GM10266 (cell line): ENCODE measurements around the gene HK3.
"Not testable (repeated sequence)": the region's sequence is repeated elsewhere in the genome, so short reads cannot be mapped to it uniquely, and the experiment has no call there.

Experiments
- DNase-seq: peaks from one replicate; pipeline ENCODE4 v3.0.0; 2012; ENCODE audit errors: extremely low spot score
- TF ChIP-seq, protein P1 (sequence below): IDR thresholded peaks from 2 replicates; pipeline ENCODE4 v1.5.1; 2012; ENCODE audit warnings: mild to moderate bottlenecking, low read depth; ENCODE audit not compliant: control insufficient read depth, insufficient read depth; ENCODE audit errors: missing control alignments

Gene HK3

GRCh38 chr5:176873541-176874172 is 25.5 kb downstream of the HK3 start:
- TF ChIP-seq, protein P1, sequence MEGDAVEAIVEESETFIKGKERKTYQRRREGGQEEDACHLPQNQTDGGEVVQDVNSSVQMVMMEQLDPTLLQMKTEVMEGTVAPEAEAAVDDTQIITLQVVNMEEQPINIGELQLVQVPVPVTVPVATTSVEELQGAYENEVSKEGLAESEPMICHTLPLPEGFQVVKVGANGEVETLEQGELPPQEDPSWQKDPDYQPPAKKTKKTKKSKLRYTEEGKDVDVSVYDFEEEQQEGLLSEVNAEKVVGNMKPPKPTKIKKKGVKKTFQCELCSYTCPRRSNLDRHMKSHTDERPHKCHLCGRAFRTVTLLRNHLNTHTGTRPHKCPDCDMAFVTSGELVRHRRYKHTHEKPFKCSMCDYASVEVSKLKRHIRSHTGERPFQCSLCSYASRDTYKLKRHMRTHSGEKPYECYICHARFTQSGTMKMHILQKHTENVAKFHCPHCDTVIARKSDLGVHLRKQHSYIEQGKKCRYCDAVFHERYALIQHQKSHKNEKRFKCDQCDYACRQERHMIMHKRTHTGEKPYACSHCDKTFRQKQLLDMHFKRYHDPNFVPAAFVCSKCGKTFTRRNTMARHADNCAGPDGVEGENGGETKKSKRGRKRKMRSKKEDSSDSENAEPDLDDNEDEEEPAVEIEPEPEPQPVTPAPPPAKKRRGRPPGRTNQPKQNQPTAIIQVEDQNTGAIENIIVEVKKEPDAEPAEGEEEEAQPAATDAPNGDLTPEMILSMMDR: no peak
- DNase-seq: no peak

- not testable (repeated sequence) for DNase-seq
These were observed 26.1 kb downstream of the HK3 start for GRCh38 chr5:176873011-176873410.

DNA sequence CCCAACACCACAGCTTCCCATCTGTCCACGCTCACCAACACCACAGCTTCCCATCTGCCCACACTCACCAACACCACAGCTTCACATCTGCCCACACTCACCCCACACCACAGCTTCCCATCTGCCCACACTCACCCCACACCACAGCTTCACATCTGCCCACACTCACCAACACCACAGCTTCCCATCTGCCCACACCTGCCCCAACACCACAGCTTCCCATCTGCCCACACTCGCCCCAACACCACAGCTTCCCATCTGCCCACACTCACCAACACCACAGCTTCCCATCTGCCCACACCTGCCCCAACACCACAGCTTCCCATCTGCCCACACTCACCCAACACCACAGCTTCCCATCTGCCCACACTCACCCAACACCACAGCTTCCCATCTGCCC is 26.6 kb downstream of the HK3 start:
- not testable (repeated sequence) for DNase-seq

DNA sequence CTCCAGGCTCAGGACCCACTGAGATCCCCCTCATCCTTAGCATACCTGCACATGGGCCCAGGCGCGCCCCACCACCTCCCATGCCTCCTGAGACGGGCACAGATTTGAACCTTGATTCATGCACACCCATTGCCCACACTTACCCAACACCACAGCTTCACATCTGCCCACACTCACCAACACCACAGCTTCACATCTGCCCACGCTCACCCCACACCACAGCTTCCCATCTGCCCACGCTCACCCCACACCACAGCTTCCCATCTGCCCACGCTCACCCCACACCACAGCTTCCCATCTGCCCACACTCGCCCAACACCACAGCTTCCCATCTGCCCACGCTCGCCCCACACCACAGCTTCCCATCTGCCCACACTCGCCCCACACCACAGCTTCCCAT is 28.5 kb downstream of the HK3 start:
- DNase-seq: not testable (repeated sequence)

GRCh38 chr5:176870110-176870591 is 29.0 kb downstream of the HK3 start:
- no peak for DNase-seq
- TF ChIP-seq, protein P1: peak; percentile 7

DNA sequence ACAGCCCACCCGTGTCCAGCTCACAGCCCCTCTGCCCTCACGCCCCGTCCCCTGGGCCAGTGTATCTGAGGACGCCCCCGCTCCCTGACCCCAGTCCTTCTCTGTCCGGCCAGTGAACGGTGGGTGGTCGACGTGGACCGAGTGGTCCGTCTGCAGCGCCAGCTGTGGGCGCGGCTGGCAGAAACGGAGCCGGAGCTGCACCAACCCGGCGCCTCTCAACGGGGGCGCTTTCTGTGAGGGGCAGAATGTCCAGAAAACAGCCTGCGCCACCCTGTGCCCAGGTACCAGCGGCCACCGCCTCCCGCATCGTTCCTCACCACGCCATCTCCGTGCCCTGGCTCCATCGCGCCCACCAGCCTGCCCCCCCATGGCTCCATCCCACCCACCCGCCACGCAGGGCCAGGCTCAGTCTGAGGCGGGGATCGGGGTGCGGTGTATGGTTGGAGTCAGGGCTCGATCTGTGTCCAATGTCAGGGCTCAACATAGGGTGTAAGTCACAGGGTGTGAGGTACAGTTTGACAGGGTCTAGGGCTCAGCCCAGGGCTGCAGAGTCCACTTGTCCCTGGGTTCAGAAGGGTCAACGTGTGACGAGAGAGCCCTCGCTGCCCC is 29.5 kb downstream of the HK3 start:
- no peak for DNase-seq
- TF ChIP-seq, protein P1: no peak

DNA sequence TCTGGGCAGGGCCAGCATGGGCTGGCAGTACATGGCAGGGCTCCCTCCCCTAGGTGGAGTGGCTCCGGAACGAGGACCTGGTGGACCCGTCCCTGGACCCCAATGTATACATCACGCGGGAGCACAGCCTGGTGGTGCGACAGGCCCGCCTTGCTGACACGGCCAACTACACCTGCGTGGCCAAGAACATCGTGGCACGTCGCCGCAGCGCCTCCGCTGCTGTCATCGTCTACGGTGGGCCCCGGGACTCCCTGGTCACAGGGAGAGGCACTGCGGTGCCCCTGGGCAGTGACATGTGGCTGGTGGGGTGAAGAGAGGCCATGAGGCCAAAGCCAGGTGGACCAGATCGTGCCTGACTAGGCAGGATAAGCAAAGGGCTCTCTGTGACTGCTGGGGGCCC is 30.4 kb downstream of the HK3 start:
- no peak for DNase-seq
- TF ChIP-seq, protein P1: no peak

DNA sequence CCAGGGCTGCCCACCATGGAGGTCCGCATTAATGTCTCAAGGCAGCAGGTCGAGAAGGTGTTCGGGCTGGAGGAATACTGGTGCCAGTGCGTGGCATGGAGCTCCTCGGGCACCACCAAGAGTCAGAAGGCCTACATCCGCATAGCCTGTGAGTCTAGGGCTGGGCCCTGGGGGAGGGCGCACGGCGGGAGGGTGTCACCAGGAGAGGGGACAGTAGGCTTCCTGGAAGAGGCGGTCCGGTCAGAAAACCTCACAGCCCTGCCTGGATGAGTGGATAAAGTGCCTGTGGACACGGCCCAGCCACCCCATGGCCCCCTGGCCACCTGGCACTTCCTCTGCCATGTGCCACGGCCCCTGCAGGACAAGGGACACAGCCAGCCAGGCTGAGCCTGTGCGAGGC is 31.0 kb downstream of the HK3 start:
- DNase-seq: no peak

More for the DNA sequence above, 31.0 kb downstream of the HK3 start:
- TF ChIP-seq, protein P1: no peak
